Keratinocyte (primary cell): Measurements from ENCODE around the gene UBE2E3. TPM values are rescaled to one million over a fixed set of nuclear protein-coding genes. Genes with fewer than 3 reads are reported as not detected.
A peak's percentile ranks its signal among the peaks of the same experiment; 100 is the strongest.

ENCODE experiments used
- DNase-seq: peaks from one replicate; pipeline ENCODE4 v3.0.0-alpha.2; 2011; ENCODE audit warnings: low read depth, missing footprints, low spot score
- FAIRE-seq: peaks from 2 replicates; lab custom pipeline; 2011; peaks lifted over from hg19 to GRCh38; lab: Jason Lieb, UNC
- H2AFZ ChIP-seq: 2 replicates; pipeline ENCODE4 v1.6.0; 2012; ENCODE audit warnings: low read length, control low read depth, inconsistent platforms; ENCODE audit not compliant: control insufficient read depth
- H3K27ac ChIP-seq: 2 replicates; pipeline ENCODE4 v1.5.1; 2011; ENCODE audit warnings: low read length; ENCODE audit not compliant: control insufficient read depth, insufficient read depth
- H3K27me3 ChIP-seq: 3 replicates; pipeline ENCODE4 v1.6.0; 2011; ENCODE audit warnings: low read length; ENCODE audit not compliant: control insufficient read depth, insufficient read depth; ENCODE audit errors: extremely low read depth
- H3K36me3 ChIP-seq, 2 experiments: 2 replicates in 1 of 2; 3 replicates in 1 of 2; pipeline ENCODE4 v1.5.1; 2011; ENCODE audit warnings: low read length in 2 of 2, mild to moderate bottlenecking in 1 of 2; ENCODE audit not compliant: control insufficient read depth in 2 of 2, insufficient read depth in 2 of 2; ENCODE audit errors: extremely low read depth in 1 of 2
- H3K4me1 ChIP-seq: 3 replicates; pipeline ENCODE4 v1.5.1; 2011; ENCODE audit warnings: low read length; ENCODE audit not compliant: control insufficient read depth, insufficient read depth; ENCODE audit errors: extremely low read depth
- H3K4me2 ChIP-seq: 3 replicates; pipeline ENCODE4 v1.6.0; 2011; ENCODE audit warnings: low read depth, low read length; ENCODE audit not compliant: control insufficient read depth, insufficient read depth; ENCODE audit errors: extremely low read depth
- H3K4me3 ChIP-seq, 3 experiments: fragments of 200-600 bp in 1 of 3; sonication (generic) in 1 of 3; 2 replicates in 2 of 3; 3 replicates in 1 of 3; pipeline ENCODE4 v1.5.1; 2011 to 2016; ENCODE audit warnings: low read length in 3 of 3, mild to moderate bottlenecking in 3 of 3, control low read depth in 2 of 3, inconsistent platforms in 1 of 3, low read depth in 1 of 3, mixed read lengths in 1 of 3, mixed run types in 1 of 3, moderate library complexity in 1 of 3; ENCODE audit not compliant: control insufficient read depth in 2 of 3, insufficient read depth in 2 of 3; ENCODE audit errors: extremely low read depth in 1 of 3
- H3K79me2 ChIP-seq: 2 replicates; pipeline ENCODE4 v1.6.0; 2012; ENCODE audit warnings: low read length; ENCODE audit not compliant: control insufficient read depth, insufficient read depth
- H3K9ac ChIP-seq: 3 replicates; pipeline ENCODE4 v1.6.0; 2011; ENCODE audit warnings: low read length; ENCODE audit not compliant: control insufficient read depth, insufficient read depth; ENCODE audit errors: extremely low read depth
- H3K9me1 ChIP-seq: 3 replicates; pipeline ENCODE4 v1.6.0; 2011; ENCODE audit warnings: low read length; ENCODE audit not compliant: control insufficient read depth, insufficient read depth; ENCODE audit errors: extremely low read depth
- H3K9me3 ChIP-seq: 2 replicates; pipeline ENCODE4 v1.5.1; 2012; ENCODE audit warnings: low read depth, low read length; ENCODE audit not compliant: control insufficient read depth
- H4K20me1 ChIP-seq: 3 replicates; pipeline ENCODE4 v1.6.0; 2011; ENCODE audit warnings: low read length; ENCODE audit not compliant: control insufficient read depth, insufficient read depth; ENCODE audit errors: extremely low read depth
- EZH2 ChIP-seq: IDR thresholded peaks from one replicate; pipeline ENCODE4 v1.6.1; 2012; ENCODE audit warnings: inconsistent platforms, mild to moderate bottlenecking, low read length, moderate library complexity
- dilution Hi-C: fragments of 300-500 bp; cut with MboI; formaldehyde crosslinking; loops from one replicate; pipeline ENCODE4 v1.7.0; 2020; ENCODE audit warnings: low sequenced_read_pairs; ENCODE audit not compliant: extremely low pct_ligation_motif_present
- polyA plus RNA-seq, 5 experiments: library from polyadenylated mRNA; depleted of rRNA in 3 of 5; stranded (reverse) in 3 of 5; stranded (forward) in 1 of 5; unstranded in 1 of 5; fragments of >200 nt; gene quantifications; 1 replicate in 1 of 5; 2 replicates in 3 of 5; 3 replicates in 1 of 5; pipeline versions ENCODE4 v1.2.1 to v1.2.3, GENCODE V29; 2011 to 2012; ENCODE audit warnings: missing spikeins in 2 of 5, low read depth in 1 of 5, low replicate concordance in 1 of 5
- TF ChIP-seq, protein P1 (sequence below), 3 experiments: IDR thresholded peaks in 1 of 3; conservative IDR thresholded peaks in 1 of 3; optimal IDR thresholded peaks in 1 of 3; 2 replicates in 2 of 3; 3 replicates in 1 of 3; pipeline versions ENCODE3 to v1.5.1; 2011; ENCODE audit warnings: low read length in 3 of 3, mild to moderate bottlenecking in 3 of 3, moderate library complexity in 2 of 3, control low read depth in 1 of 3, inconsistent platforms in 1 of 3; ENCODE audit not compliant: insufficient read depth in 2 of 3; ENCODE audit errors: extremely low read depth in 1 of 3

The UBE2E3 gene
- polyA plus RNA-seq, 1 donor (not counting 4 experiments of a cell fraction or from before 2014, with no cell fraction given), result 91.1 TPM

GRCh38 chr2:181106789-181107627 lies 126.6 kb downstream of the UBE2E3 start:
- no peak overlapping the region for H3K9ac ChIP-seq
- no peak overlapping the region for H2AFZ ChIP-seq
- dilution Hi-C loops, result no loop called here
- H3K27ac ChIP-seq, result no peak overlapping the region
- peak overlapping the region; percentile 51 for H3K4me2 ChIP-seq
- H3K79me2 ChIP-seq, result no peaks in the 10 kb centered on the region
- H3K27me3 ChIP-seq, result no peaks in the 10 kb centered on the region
- TF ChIP-seq, protein P1, sequence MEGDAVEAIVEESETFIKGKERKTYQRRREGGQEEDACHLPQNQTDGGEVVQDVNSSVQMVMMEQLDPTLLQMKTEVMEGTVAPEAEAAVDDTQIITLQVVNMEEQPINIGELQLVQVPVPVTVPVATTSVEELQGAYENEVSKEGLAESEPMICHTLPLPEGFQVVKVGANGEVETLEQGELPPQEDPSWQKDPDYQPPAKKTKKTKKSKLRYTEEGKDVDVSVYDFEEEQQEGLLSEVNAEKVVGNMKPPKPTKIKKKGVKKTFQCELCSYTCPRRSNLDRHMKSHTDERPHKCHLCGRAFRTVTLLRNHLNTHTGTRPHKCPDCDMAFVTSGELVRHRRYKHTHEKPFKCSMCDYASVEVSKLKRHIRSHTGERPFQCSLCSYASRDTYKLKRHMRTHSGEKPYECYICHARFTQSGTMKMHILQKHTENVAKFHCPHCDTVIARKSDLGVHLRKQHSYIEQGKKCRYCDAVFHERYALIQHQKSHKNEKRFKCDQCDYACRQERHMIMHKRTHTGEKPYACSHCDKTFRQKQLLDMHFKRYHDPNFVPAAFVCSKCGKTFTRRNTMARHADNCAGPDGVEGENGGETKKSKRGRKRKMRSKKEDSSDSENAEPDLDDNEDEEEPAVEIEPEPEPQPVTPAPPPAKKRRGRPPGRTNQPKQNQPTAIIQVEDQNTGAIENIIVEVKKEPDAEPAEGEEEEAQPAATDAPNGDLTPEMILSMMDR (optimal IDR thresholded peaks at IDR 0.05 in 1 of 3, IDR thresholded peaks at IDR 0.05 in 1 of 3, conservative IDR thresholded peaks at IDR 0.05 in 1 of 3; ENCODE audit: extremely low read depth in 1 of 3, insufficient read depth in 2 of 3, low read length in 3 of 3), result no peak
- no peaks in the 10 kb centered on the region for H3K36me3 ChIP-seq
- no peaks in the 10 kb centered on the region for H4K20me1 ChIP-seq
- no peaks in the 10 kb centered on the region for H3K9me3 ChIP-seq
- H3K9me1 ChIP-seq, result peaks cover 2% of the 10 kb centered on the region
- no peak overlapping the region for H3K4me3 ChIP-seq
- peak; percentile 17 for FAIRE-seq
- H3K4me1 ChIP-seq, result peaks cover 17% of the 10 kb centered on the region
- DNase-seq, result peak; percentile 26

GRCh38 chr2:181107628-181107945 lies 127.2 kb downstream of the UBE2E3 start:
- Histone ChIP-seq H3K27ac (no peak overlapping the region), H3K4me2 (no peak overlapping the region)
- no peak for TF ChIP-seq EZH2
- TF ChIP-seq, protein P1 (optimal IDR thresholded peaks at IDR 0.05 in 1 of 3, IDR thresholded peaks at IDR 0.05 in 1 of 3, conservative IDR thresholded peaks at IDR 0.05 in 1 of 3; ENCODE audit: extremely low read depth in 1 of 3, insufficient read depth in 2 of 3, low read length in 3 of 3), result no peak

More at GRCh38 chr2:181107628-181107945, 127.2 kb downstream of the UBE2E3 start:
- no peak overlapping the region for H3K4me3 ChIP-seq
- no peaks in the 10 kb centered on the region for H4K20me1 ChIP-seq
- no peak overlapping the region for H2AFZ ChIP-seq
- H3K9ac ChIP-seq, result no peak overlapping the region
- H3K27me3 ChIP-seq, result no peaks in the 10 kb centered on the region
- H3K9me3 ChIP-seq, result no peaks in the 10 kb centered on the region
- H3K4me1 ChIP-seq, result peaks cover 17% of the 10 kb centered on the region
- no peaks in the 10 kb centered on the region for H3K79me2 ChIP-seq
- dilution Hi-C loops, result no loop called here
- H3K9me1 ChIP-seq, result peaks cover 2% of the 10 kb centered on the region
- no peaks in the 10 kb centered on the region for H3K36me3 ChIP-seq
- FAIRE-seq (no peak), DNase-seq (no peak)
